ENCODE results near the gene HEG1. TPM values are rescaled to one million over a fixed set of nuclear protein-coding genes. Genes with fewer than 3 reads are reported as not detected.

HEG1 gene
- total and polyA plus RNA-seq, 2 of the 8 experiments (the other 6 are each of a cell fraction or from before 2014, with no cell fraction given) = 5.3 to 9.7 TPM

- Histone ChIP-seq H3K4me3 (ENCODE audit: extremely low read depth in 1 of 4, insufficient read depth in 2 of 4, low read depth in 3 of 4, low read length in 4 of 4) (no peak overlapping the region), H3K36me3 (ENCODE audit: control insufficient read depth in 2 of 4, insufficient read depth in 4 of 4, low read length in 3 of 4) (no peaks in the 10 kb centered on the region), H2BK120ac (replicated peaks; ENCODE audit: low read depth, low read length) (no peak overlapping the region), H3K18ac (ENCODE audit: extremely low read depth, low read length) (no peak overlapping the region), H2BK20ac (ENCODE audit: low read length) (no peak overlapping the region), H2AFZ (ENCODE audit: low read length) (no peak overlapping the region), H4K8ac (ENCODE audit: extremely low read depth, insufficient read depth, low read length) (no peak overlapping the region), H3K4ac (replicated peaks; ENCODE audit: insufficient read length, low read depth, low read length) (no peak overlapping the region), H3K4me1 (replicated peaks in 1 of 4; ENCODE audit: control insufficient read depth in 3 of 4, insufficient read depth in 4 of 4, low read length in 3 of 4) (no peaks in the 10 kb centered on the region; a peak in 1 of 7 replicates), H3K9ac (replicated peaks in 1 of 4; ENCODE audit: extremely low read depth in 1 of 4, low read depth in 3 of 4, low read length in 3 of 4) (no peak overlapping the region), H3K23ac (ENCODE audit: insufficient read length) (no peak overlapping the region), H2AK5ac (ENCODE audit: low read depth, low read length) (no peak overlapping the region), H2BK12ac (ENCODE audit: low read depth, low read length) (no peak overlapping the region), H3K56ac (replicated peaks; ENCODE audit: insufficient read length, low read depth, low read length) (no peak overlapping the region), H2BK15ac (ENCODE audit: low read length) (no peak overlapping the region), H3K4me2 (ENCODE audit: insufficient read depth in 1 of 2, low read depth in 2 of 2, low read length in 2 of 2) (no peak overlapping the region), H4K91ac (replicated peaks; ENCODE audit: insufficient read length, low read length) (no peak overlapping the region), H2BK5ac (ENCODE audit: low read depth, low read length) (no peak overlapping the region), H3K79me2 (ENCODE audit: control insufficient read depth in 1 of 2, insufficient read depth in 2 of 2, low read length in 2 of 2) (no peaks in the 10 kb centered on the region), H3K27ac (ENCODE audit: low read depth, low read length) (no peak overlapping the region), H3K9me3 (ENCODE audit: insufficient read depth in 2 of 2, low read depth in 1 of 2, low read length in 1 of 2) (no peaks in the 10 kb centered on the region), H3K23me2 (ENCODE audit: low read depth, low read length) (no peaks in the 10 kb centered on the region), H4K5ac (ENCODE audit: insufficient read length, low read depth, low read length) (no peak overlapping the region), H3K27me3 (replicated peaks in 1 of 4; ENCODE audit: control insufficient read depth in 3 of 4, extremely low read depth in 1 of 4, insufficient read depth in 3 of 4, low read length in 3 of 4) (no peaks in the 10 kb centered on the region), H3K79me1 (ENCODE audit: low read depth, low read length) (no peaks in the 10 kb centered on the region), H4K20me1 (replicated peaks in 1 of 2; ENCODE audit: control insufficient read depth in 1 of 2, insufficient read depth in 2 of 2, low read length in 2 of 2) (no peaks in the 10 kb centered on the region), H3K14ac (ENCODE audit: insufficient read length) (no peak overlapping the region)
- FAIRE-seq (no peak), DNase-seq (ENCODE audit: low read depth in 1 of 2, low spot score in 2 of 2) (no peak)
- ChIA-PET CTCF (ENCODE audit: partially characterized antibody) (no interaction called here), POLR2A (ENCODE audit: partially characterized antibody) (interaction anchor here (1.1 kb wide), 1 partner anchor 157 kb away, joined by 3 read pairs; no protein-coding TSS in a partner anchor)
- 95% methylated on average over 3 of the region's 3 CpGs; no CpG with 5 or more reads in 1 of the 2 experiments for WGBS, 2 experiments (ENCODE audit: extremely low coverage in 1 of 2, insufficient coverage in 1 of 2, insufficient read length in 1 of 2, insufficient replicate concordance in 2 of 2, low coverage in 1 of 2, low lambda C conversion rate in 2 of 2, missing lambda C conversion rate in 1 of 2)
- no peak for TF ChIP-seq SP1 (IDR thresholded peaks at IDR 0.05; ENCODE audit: low read depth, low read length)
- no peak for TF ChIP-seq SP4 (IDR thresholded peaks at IDR 0.05; ENCODE audit: low read length)
- TF ChIP-seq, protein P1, sequence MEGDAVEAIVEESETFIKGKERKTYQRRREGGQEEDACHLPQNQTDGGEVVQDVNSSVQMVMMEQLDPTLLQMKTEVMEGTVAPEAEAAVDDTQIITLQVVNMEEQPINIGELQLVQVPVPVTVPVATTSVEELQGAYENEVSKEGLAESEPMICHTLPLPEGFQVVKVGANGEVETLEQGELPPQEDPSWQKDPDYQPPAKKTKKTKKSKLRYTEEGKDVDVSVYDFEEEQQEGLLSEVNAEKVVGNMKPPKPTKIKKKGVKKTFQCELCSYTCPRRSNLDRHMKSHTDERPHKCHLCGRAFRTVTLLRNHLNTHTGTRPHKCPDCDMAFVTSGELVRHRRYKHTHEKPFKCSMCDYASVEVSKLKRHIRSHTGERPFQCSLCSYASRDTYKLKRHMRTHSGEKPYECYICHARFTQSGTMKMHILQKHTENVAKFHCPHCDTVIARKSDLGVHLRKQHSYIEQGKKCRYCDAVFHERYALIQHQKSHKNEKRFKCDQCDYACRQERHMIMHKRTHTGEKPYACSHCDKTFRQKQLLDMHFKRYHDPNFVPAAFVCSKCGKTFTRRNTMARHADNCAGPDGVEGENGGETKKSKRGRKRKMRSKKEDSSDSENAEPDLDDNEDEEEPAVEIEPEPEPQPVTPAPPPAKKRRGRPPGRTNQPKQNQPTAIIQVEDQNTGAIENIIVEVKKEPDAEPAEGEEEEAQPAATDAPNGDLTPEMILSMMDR (IDR thresholded peaks at IDR 0.05; ENCODE audit: control extremely low read depth in 1 of 3, insufficient read depth in 1 of 3, low read depth in 1 of 3, low read length in 3 of 3) = no peak
- TF ChIP-seq SUZ12 (IDR thresholded peaks at IDR 0.05; ENCODE audit: low read length) = no peak
These were observed 71.0 kb downstream of the HEG1 start for GRCh38 chr3:124984754-124985153.

Measured in H1 (cell line).